Thoracic aorta (tissue), 2 donors: ENCODE results near the gene ADIPOR1. TPM values are rescaled to one million over a fixed set of nuclear protein-coding genes. Genes with fewer than 3 reads are reported as not detected.

Source experiments
- ATAC-seq: fragments of 150-250 bp; one replicate; pipeline ENCODE4 v1.8.0; 2017; ENCODE audit warnings: low read depth; ENCODE audit not compliant: insufficient number of reproducible peaks, low FRiP score
- DNase-seq: peaks from one replicate; pipeline ENCODE4 v3.0.0-alpha.2; 2020; ENCODE audit warnings: low spot score
- H3K27ac ChIP-seq, 2 donors: fragments of 200-600 bp; sonication (generic); 1 replicate in 1 of 2; 2 replicates in 1 of 2; pipeline ENCODE4 v1.5.1; 2016; ENCODE audit warnings: mild to moderate bottlenecking in 2 of 2, moderate library complexity in 2 of 2
- H3K27me3 ChIP-seq: fragments of 200-600 bp; sonication (generic); replicated peaks from 2 replicates; pipeline ENCODE4 v1.6.0; 2016; ENCODE audit warnings: mild to moderate bottlenecking; ENCODE audit not compliant: insufficient read depth
- H3K36me3 ChIP-seq: fragments of 200-600 bp; sonication (generic); one replicate; pipeline ENCODE4 v1.5.1; 2016
- H3K4me1 ChIP-seq, 2 donors: fragments of 200-600 bp; sonication (generic); 1 replicate in 1 of 2; 2 replicates in 1 of 2; pipeline versions ENCODE4 v1.5.1 to v1.6.0; 2016; ENCODE audit warnings: low read depth in 2 of 2, mild to moderate bottlenecking in 1 of 2; ENCODE audit not compliant: control insufficient read depth in 1 of 2
- H3K4me3 ChIP-seq: fragments of 200-600 bp; sonication (generic); 2 replicates; pipeline ENCODE4 v1.5.1; 2016; ENCODE audit warnings: mild to moderate bottlenecking
- H3K9me3 ChIP-seq: fragments of 200-600 bp; sonication (generic); 2 replicates; pipeline ENCODE4 v1.5.1; 2016
- CTCF ChIP-seq: fragments of 200-600 bp; sonication (generic); IDR thresholded peaks from one replicate; pipeline ENCODE4 v1.5.1; 2019; ENCODE audit warnings: antibody characterized with exemption
- total RNA-seq, 2 donors: library from RNA; depleted of rRNA; stranded (reverse); fragments of >200 nt; gene quantifications; one replicate each; pipeline versions ENCODE4 v1.1.0 to v1.2.3, GENCODE V29; 2016

The ADIPOR1 gene
- total RNA-seq, 2 donors from 2014 or later, result 91.8 to 98.6 TPM

DNA sequence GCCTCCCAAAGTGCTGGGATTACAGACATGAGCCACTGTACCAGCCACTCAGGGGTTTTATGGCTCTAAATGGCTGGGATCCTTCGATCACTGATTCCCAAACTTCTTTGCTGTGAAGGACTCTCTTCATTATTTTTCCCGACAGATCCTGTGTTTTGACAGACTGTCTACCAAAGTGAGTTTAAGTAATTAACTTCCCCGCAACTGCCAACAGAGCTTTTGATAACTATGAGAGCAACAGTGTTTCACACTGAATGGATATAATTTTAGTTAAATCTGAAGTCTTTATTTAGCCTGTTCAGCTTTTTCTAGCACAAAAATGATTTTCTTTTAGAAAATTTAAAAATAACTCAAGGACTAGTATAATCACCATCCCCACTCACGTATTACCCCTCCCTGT is 56.6 kb downstream of the ADIPOR1 start:
- DNase-seq (no peak), ATAC-seq (no peak)
- peaks cover 15% of the 10 kb centered on the region for H3K36me3 ChIP-seq
- no peaks in the 10 kb centered on the region for H3K4me1 ChIP-seq
- no peaks in the 10 kb centered on the region for H3K27me3 ChIP-seq
- no peak overlapping the region for H3K4me3 ChIP-seq
- TF ChIP-seq CTCF, result no peak
- no peak overlapping the region for H3K27ac ChIP-seq
- H3K9me3 ChIP-seq, result no peaks in the 10 kb centered on the region

DNA sequence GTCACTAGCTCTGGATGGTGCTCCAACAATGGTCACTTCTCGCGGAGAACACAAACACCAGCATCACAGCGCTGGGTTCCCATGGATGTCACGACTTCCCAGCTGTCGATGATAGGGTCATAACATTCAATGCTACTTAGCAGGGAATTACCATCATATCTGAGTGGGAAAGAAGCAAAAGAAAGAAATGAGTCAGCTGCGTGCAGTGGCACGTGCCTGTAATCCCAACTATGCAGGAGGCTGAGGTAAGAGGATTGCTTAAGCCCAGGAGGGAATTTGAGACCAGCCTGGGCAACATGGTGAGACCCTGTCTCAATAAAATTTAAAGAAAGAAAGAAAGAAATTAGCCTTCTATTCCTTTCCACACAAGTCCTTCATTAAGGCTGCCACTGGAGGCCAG is 65.6 kb downstream of the ADIPOR1 start:
- Histone ChIP-seq H3K4me3 (no peak overlapping the region), H3K9me3 (no peaks in the 10 kb centered on the region), H3K36me3 (peaks cover 32% of the 10 kb centered on the region), H3K4me1 (peaks cover 5 to 12% of the 10 kb centered on the region in 2 donors), H3K27ac (no peak overlapping the region), H3K27me3 (no peaks in the 10 kb centered on the region)
- no peak for TF ChIP-seq CTCF
- DNase-seq (no peak), ATAC-seq (no peak)

Other genes with a start within 250 kb of the ADIPOR1 start
- under 1 TPM in 1 of 2 donors, not detected in 1; under 0.01 TPM for gene SYT2, start 247.9 kb downstream of the ADIPOR1 start, total RNA-seq
- gene KDM5B, start 149.9 kb downstream of the ADIPOR1 start, total RNA-seq, result 10 to 100 TPM; 32.0 to 42.0 TPM
- not detected for gene PCAT6, start 147.4 kb downstream of the ADIPOR1 start, total RNA-seq
- 1 to 10 TPM; 5.0 to 6.0 TPM for gene RABIF, start 69.2 kb downstream of the ADIPOR1 start, total RNA-seq
- gene KLHL12, start 31.1 kb downstream of the ADIPOR1 start, total RNA-seq, result 10 to 100 TPM; 12.6 to 18.5 TPM
- 10 to 100 TPM; 41.6 to 61.9 TPM for gene CYB5R1, start 8.9 kb upstream of the ADIPOR1 start, total RNA-seq
- 10 to 100 TPM; 54.3 to 72.6 TPM for gene TMEM183A, start 49.1 kb upstream of the ADIPOR1 start, total RNA-seq
- gene PPFIA4, start 68.2 kb upstream of the ADIPOR1 start, total RNA-seq, result 10 to 100 TPM; 13.5 to 16.5 TPM
- gene MYOG, start 127.7 kb upstream of the ADIPOR1 start, total RNA-seq, result not detected
- gene ADORA1, start 169.4 kb upstream of the ADIPOR1 start, total RNA-seq, result not detected
- not detected for gene MYBPH, start 217.5 kb upstream of the ADIPOR1 start, total RNA-seq
- 1 to 10 TPM in 1 of 2 donors, under 1 TPM in 1; 0.68 to 5.0 TPM for gene CHI3L1, start 228.4 kb upstream of the ADIPOR1 start, total RNA-seq